Testis (tissue), 2 donors: ENCODE measurements around the gene SPAG17.

Experiments used
- POLR2A ChIP-seq: fragments of 450-650 bp; IDR thresholded peaks from one replicate; pipeline ENCODE4 v1.6.1; 2017; ENCODE audit warnings: antibody characterized with exemption, mild to moderate bottlenecking, moderate library complexity
- TF ChIP-seq, protein P1 (sequence below), 3 experiments: fragments of 450-650 bp in 2 of 3; fragments of 200-600 bp in 1 of 3; sonication (generic) in 1 of 3; IDR thresholded peaks; one replicate each; pipeline ENCODE4 v1.5.1; 2016 to 2019; ENCODE audit warnings: antibody characterized with exemption in 3 of 3, mild to moderate bottlenecking in 2 of 3, moderate library complexity in 1 of 3

- TF ChIP-seq, protein P1, sequence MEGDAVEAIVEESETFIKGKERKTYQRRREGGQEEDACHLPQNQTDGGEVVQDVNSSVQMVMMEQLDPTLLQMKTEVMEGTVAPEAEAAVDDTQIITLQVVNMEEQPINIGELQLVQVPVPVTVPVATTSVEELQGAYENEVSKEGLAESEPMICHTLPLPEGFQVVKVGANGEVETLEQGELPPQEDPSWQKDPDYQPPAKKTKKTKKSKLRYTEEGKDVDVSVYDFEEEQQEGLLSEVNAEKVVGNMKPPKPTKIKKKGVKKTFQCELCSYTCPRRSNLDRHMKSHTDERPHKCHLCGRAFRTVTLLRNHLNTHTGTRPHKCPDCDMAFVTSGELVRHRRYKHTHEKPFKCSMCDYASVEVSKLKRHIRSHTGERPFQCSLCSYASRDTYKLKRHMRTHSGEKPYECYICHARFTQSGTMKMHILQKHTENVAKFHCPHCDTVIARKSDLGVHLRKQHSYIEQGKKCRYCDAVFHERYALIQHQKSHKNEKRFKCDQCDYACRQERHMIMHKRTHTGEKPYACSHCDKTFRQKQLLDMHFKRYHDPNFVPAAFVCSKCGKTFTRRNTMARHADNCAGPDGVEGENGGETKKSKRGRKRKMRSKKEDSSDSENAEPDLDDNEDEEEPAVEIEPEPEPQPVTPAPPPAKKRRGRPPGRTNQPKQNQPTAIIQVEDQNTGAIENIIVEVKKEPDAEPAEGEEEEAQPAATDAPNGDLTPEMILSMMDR (IDR thresholded peaks at IDR 0.05): no peak
- no peak for TF ChIP-seq POLR2A
Measured at GRCh38 chr1:118073648-118074435, 111.2 kb downstream of the SPAG17 start.
